ENCODE results near the gene NKPD1.

NKPD1 gene

GRCh38 chr19:45172173-45172572 is 11.4 kb upstream of the NKPD1 start:
- DNase-seq = no peak

- no peak for DNase-seq
Measured at GRCh38 chr19:45171211-45171623, 10.4 kb upstream of the NKPD1 start.

GRCh38 chr19:45170146-45171106 is 9.6 kb upstream of the NKPD1 start:
- DNase-seq = no peak

- no peak for DNase-seq
Measured at GRCh38 chr19:45169602-45170001, 8.8 kb upstream of the NKPD1 start.

- no peak for DNase-seq
Measured at GRCh38 chr19:45168767-45169351, 8.1 kb upstream of the NKPD1 start.

- no peak for DNase-seq
Measured at GRCh38 chr19:45166723-45167252, 6.0 kb upstream of the NKPD1 start.

DNA sequence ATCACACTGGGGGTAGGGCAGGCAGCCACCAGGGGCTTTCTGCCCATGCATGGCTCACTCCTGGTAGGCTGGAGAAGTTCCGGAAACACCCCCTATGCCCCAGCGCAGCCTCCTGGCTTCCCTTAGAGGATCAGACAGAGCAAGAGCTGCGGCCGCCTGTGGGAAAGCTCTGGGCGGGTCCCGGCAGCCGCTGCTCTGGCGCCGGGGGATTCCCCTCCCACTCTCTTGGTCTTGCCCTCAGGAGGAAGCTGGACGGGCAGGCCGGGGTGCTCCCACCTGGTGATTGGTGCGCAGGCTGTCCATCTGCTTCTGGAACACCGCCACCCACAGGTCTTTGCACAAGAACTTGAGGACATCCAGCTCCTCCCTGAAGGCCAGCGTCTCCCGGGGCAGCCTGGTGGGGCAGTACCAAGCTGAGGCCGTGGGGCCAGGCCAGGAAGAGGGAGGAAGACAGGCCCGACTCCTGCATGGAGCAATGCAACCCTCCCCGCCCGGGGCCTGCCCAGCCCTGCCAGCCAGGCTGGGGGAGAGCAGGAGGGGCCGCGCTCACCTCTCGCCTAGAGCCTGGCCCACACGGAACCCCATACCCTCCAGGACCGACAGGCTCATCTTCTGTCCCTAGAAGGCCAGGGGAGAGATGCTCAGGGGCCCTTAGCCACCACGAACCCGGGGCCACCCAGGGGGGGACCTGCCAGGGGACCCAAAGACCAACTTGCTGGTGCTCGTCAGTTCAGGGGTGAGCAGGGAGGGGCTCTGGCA is 4.0 kb upstream of the NKPD1 start:
- DNase-seq = no peak

DNA sequence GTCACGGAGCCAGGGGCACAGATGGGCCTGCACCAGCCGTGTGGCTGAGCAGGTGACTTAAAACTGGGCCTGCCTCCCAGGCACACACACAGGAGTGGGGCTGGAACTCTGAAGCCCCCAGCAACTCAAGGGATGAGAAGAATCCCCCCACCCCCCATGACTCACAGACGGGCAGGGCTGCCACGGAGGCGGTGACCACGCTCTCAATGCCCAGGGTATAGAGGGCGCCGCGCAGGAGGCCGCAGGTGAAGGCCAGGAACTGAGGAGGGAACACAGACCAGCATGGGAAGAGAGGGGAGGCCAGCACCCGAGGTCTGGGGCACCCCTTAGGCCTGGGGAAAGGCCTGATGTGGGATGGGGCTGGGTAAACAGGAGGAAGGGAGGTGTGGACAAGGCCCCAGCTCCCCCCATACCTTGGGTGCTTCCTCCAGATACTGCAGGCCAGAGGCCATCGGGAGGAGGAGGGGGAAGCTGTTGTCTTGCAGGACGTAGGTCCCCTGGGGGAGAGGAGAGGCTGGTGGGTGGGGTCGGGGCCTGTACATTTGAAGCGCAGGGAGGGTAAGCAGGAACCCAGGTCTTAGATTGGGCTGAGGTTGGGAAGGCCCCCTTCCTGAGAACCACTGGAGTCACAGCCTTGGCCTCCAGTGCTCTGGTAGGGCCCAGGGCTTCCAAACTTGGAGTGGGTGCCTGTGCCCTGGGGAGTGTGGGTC is 3.1 kb upstream of the NKPD1 start:
- no peak for DNase-seq

GRCh38 chr19:45163156-45163555 is 2.4 kb upstream of the NKPD1 start:
- DNase-seq = no peak

- no peak for DNase-seq
Measured at GRCh38 chr19:45162608-45163143, 1.9 kb upstream of the NKPD1 start.

DNA sequence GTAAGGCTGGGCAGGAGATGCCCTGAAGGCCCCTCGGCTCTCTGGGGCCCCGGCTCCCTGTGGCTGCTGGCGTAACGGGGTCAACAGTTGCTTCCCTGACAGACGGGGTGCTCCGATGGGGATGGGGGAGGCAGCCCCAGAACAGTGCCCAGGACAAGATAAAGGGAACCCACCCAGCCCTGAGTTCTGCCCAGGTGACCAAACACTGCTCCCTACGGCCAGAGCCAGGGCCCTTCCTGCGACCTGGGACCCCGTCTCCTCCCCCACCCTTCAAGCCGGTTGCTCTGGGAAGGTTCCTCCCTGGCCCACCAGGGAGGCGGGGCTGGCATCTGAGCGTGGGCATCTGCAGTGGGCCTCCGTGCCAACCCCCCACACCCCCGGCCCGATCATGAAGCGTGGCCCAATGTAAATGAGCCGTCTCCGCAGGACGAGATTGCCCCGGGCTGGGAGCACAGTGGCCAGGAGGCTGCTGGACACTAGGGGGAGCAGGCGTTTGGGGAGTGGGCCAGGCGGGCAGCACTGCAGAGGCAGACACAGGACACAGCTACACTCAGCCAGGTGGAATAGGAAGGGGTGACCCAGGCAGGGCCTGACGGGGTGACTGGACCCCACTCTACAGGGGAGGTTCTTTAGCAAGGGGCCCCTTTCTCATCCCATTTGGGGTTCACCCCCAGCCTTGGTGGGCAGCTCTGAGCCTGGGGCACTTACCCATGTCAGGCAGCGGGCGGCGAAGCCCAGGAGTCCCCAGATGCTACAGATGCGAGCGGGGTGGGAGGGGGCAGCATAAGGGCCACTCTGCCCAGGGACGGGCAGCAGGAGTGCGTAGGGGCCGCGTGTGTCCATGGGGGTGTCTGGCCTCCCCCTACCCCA is 1.2 kb upstream of the NKPD1 start:
- DNase-seq = no peak

DNA sequence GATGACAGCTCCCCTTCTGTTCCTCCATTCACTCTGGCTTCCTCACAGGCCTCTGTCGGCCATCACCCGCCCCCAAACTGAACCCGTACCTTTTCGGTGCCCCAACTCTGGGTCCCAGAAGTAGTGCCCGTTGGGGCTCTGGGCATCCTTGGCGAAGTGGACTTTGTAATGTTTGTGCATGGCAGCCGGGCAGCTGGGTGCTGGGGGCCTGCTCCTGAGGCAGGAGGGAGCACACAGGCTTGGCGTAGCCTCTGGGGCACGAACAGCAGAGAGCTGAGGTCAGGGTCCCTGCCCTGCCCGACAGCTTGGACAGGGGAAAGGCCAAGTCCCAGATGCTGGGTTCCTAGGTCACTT is 834 bp downstream of the NKPD1 start:
- no peak for DNase-seq

DNA sequence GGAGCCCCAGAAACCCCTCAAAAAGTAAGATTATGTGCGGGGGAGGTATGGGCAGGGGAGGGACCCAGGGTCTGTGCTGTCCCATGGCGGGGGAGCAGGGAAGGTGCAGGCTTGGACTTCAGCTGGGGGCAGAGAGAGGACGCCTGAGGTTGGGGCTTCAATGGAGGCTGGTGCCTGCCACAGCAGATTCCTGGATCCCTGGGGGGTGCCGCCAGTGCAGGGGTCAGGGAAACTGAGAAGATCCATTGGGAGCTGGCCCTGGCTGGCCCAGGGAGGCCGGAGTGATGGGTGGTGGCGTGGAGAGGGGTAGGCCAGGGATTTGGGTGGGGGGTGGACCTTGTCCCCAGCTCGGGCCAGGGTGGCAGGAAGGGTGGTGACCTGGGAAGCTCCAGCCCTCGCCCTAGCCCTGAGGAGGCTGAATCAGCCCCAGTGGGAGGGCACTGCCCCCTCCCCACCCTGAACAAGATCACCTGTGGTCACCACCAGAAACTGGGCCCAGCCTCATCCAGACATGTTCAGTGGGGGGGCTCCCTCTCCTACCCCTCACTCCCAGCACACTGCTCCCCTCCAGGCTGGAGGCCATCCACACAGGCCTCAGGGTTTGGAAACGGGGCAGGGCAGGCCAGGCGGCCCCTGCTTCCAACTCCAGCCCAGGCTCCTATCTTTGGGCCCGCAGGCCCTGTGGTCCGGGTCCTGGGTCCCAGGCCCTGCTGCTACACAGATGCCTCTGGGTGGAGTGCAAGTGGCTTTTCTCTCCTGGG is 1.4 kb downstream of the NKPD1 start:
- no peak for DNase-seq

DNA sequence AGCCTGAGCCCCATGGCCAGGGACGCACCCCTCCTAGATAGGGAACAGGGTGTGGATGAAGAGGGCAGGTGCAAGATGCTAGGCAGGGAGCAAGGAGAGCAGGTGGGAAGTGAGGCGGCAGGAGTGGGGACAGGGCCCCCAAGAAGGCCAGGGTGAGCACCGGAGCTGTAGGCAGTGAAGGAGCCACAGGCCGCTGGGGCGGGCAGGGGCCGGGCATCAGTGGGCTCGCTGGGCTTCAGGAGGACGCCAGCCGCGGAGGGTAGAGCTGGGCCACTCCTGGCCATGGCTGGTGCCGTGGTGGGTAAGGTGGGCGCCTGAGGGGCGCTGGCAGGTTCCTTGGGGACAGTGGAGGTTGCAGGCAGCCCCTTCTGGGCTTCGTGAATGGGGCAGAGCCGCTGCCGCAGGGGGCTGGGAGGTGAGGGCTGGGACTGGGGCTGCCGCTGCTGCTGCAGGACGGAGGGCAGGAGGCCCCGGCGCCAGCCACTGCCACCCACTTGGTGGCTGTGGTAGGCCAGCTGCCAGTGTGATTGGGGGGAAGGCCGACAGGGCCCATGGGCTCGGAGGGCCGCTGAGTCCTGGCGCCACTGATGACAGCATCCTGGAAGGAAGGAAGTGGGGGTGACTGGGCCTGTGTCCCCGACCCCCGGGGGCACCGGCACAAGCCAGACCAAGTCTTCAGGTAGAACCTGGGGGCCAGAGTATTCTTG is 2.1 kb downstream of the NKPD1 start:
- no peak for DNase-seq

DNA sequence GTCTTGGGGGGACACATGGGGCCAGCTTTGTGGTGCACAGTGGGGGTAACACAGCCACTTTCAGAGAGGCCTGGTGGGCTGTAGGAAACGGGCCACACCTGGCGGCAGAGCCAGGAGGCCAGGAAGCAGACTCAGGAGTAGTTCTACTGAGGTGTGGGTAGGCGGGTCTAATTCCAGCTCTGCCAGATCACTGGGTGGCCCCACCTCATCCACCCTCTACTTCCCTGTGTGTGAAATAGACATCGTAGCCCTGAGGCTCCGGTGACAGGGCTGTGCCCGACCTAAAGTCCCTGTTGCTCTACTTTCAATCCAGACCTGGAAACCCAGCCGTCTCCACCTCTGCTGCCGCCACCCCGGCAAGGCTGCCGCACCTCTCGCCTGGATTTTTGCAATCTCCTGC is 4.0 kb downstream of the NKPD1 start:
- DNase-seq = no peak

DNA sequence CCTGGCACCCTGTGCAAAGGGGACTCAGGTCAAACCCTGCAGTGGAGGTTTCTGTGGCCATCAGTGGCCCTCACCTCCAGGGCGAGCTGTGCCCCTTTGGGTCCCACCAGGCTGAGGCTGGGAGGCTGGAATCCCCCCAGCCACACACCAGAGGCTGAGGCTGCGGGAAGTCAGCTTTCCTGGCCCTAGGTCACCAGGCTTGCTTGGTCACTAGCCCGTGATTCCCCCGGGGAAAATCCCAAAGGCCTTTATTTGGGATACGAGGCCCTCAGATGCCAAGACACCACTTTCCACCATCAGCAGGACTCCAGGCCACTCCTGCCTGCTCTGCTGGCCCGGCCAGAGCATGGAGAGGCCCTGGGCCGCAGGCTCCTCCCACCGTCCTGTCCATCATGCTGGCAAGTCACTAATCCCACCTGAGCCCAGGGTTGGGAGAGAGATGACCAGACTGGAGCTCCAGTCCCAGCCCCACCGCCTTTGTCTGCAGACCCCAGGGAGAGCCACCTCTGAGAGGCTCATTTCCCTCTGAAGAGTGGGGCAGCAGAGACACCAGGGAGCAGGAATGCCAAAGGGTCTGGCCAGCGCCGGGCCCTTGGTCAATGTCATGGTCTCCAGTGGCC is 4.7 kb downstream of the NKPD1 start:
- no peak for DNase-seq

GRCh38 chr19:45154064-45154827 is 6.5 kb downstream of the NKPD1 start:
- DNase-seq = no peak

DNA sequence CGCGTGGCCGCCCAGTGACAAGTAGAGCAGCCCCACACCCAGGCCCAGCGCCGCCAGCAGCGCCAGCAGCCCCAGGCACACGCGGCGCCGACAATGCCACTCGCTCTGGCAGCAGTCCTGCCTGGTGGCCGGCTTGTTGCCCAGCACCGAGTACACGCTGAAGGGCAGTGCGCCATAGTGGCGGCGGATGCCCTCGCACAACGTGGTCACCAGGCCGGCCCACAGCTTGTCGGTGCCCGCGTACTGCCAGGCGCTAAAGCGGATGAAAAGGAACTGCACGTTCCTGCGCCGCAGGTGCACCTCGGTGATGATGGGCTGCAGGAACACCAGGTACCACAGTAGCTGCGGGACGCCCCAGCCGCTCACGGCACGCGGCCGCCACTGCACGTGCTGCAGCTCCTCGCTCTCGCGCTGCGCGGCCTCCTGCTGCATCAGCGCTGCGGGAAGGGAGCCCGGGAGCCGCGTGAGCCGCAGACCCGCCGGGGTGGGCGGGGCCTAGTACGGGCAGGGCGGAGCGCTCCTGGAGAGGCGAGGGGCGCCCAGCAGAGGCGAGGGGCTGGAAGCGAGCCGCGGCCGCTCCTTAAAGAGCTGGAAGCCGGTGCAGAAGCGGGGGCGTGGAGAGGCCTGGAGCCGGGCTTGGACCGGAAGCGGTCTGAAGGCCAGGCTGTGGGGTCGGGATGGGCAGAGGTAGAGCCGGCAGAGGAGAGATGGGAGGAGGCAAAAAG is 7.3 kb downstream of the NKPD1 start:
- no peak for DNase-seq

Measured in NCI-H1436 treated with DMSO at 0.1 percent for 48 hours (cell line).